Measurements from ENCODE around the gene WHRN.

DNA sequence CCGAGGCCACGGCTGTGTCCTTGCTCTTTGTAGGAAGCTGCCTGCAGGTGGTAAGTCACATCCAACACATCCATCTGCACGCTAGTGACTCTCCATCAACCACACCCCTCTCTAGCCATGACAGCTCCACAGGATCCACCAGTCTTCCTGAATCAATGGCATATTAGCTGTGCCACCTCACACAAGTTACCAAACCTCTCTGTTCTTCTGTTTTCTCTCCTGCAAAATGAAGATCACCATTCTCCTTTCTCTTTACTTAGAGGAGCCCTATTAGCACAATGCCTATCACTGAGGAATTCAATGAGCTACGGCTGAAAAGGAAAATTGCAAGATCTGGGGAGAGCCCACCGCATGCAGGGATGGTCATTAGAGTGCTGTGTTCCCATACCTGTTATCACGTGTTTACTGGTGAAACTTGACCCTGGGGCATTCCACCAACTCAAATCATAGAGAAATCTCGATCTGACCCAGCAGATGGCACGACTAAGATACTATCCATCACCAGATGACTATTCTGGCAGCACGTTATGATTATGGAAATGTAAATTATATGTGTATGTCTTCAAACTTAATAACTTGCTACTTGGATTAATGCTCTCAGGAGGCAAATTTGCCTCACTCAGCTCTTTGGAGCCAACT, 20.9 kb downstream of the WHRN start:
- TF ChIP-seq, protein P1, sequence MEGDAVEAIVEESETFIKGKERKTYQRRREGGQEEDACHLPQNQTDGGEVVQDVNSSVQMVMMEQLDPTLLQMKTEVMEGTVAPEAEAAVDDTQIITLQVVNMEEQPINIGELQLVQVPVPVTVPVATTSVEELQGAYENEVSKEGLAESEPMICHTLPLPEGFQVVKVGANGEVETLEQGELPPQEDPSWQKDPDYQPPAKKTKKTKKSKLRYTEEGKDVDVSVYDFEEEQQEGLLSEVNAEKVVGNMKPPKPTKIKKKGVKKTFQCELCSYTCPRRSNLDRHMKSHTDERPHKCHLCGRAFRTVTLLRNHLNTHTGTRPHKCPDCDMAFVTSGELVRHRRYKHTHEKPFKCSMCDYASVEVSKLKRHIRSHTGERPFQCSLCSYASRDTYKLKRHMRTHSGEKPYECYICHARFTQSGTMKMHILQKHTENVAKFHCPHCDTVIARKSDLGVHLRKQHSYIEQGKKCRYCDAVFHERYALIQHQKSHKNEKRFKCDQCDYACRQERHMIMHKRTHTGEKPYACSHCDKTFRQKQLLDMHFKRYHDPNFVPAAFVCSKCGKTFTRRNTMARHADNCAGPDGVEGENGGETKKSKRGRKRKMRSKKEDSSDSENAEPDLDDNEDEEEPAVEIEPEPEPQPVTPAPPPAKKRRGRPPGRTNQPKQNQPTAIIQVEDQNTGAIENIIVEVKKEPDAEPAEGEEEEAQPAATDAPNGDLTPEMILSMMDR (IDR thresholded peaks at IDR 0.05; ENCODE audit: poor library complexity, severe bottlenecking): no peak
- no peak for TF ChIP-seq MXI1 (conservative IDR thresholded peaks at IDR 0.05; ENCODE audit: poor library complexity, severe bottlenecking)
- no peak for TF ChIP-seq REST (IDR thresholded peaks at IDR 0.05; ENCODE audit: borderline replicate concordance)
- TF ChIP-seq RAD21 (conservative IDR thresholded peaks at IDR 0.05): no peak
- no peak for TF ChIP-seq EP300 (conservative IDR thresholded peaks at IDR 0.05; ENCODE audit: poor library complexity, severe bottlenecking)
- no peak for TF ChIP-seq POLR2AphosphoS5 (IDR thresholded peaks at IDR 0.05)
- no peak for TF ChIP-seq TAF1 (IDR thresholded peaks at IDR 0.05; ENCODE audit: low read depth)
- no peak for TF ChIP-seq EZH2 (IDR thresholded peaks at IDR 0.05; ENCODE audit: borderline replicate concordance, insufficient read depth, low read length, poor library complexity, severe bottlenecking)

Data from neural cell (in vitro differentiated cells).